Effector CD4-positive, alpha-beta T cell (primary cell): ENCODE data around the gene NCOA4.
"Not testable (repeated sequence)": the region's sequence is repeated elsewhere in the genome, so short reads cannot be mapped to it uniquely, and the experiment has no call there.

Experiments used
- DNase-seq: peaks from one replicate; pipeline ENCODE4 v3.0.0-alpha.2; 2020

Gene NCOA4

DNA sequence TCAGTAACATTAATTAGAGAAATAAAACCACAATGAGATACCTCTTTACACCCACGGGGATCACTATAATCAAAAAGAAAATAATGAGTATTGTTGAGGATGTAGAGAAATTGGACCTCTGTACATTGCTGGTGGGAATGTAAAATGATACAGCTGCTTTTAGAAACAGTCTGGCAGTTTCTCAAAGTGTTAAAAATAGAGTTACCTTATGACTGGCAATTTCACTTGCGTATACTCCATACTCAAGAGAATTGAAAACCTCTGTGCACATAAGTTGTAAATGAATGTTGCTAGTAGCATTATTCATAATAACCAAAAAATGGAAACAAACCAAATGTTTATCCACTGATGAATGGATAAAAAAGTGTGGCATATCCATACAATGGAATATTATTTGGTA lies 51.9 kb downstream of the NCOA4 start:
- DNase-seq = not testable (repeated sequence)

- DNase-seq = not testable (repeated sequence)
Measured at GRCh38 chr10:45974041-45974440, 56.4 kb downstream of the NCOA4 start.

GRCh38 chr10:45972813-45973169 lies 57.6 kb downstream of the NCOA4 start:
- not testable (repeated sequence) for DNase-seq

DNA sequence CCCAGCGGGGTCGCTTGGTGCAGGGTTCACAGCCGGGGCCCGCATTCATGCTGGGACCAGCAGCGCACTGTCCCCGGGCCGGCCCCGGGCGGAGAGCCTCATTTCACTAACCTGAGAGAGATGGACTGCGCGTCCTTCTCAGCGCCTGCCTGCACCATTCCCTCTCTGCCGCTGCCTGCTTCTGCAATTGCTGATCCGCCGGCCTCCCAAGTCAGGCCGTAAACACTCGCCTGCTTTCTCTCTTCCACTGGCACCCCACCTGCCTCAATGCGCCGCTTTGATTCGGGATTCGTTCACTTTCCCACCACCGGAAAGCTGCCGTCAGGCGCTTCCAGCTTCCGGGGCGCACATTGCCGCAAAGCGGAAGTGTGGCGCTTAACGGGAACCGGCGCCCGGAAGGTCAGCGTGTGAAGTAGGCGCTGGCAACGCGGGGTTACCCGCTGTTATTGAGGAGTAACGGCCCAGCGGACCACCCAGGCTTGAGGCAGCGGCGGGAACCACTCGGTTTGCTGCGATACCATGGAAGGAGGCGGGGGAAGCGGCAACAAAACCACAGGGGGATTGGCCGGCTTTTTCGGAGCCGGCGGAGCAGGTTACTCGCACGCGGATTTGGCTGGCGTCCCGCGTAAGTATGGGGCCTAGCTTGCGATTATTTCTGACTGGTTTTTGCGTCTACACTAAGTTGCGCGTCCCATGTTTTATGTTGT lies 58.2 kb downstream of the NCOA4 start, which contains the start of gene TIMM23:
Gene TIMM23 (plus strand): TSS at position 384 of the 707 bp plus-strand sequence. CDS start 136 bp downstream, at position 520.
- DNase-seq = peak; percentile 86

DNA sequence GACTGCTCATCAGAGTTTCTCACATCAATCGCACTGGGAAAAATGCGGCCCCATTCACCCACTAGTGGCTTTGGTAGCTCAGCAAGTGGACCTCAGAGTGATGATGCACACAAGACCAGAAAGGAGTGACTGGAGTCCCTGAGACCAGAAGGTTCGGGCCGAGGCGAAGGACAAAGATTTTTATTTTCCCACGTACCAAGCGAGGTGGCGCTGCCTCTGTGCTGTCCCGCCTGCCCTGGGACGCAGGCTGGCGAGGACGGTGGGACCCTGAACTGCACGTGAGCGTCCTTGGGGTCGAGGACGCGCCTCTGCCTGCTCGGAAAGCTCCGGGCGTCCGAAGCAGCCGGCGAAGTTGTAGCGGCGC lies 58.7 kb downstream of the NCOA4 start:
- not testable (repeated sequence) for DNase-seq

DNA sequence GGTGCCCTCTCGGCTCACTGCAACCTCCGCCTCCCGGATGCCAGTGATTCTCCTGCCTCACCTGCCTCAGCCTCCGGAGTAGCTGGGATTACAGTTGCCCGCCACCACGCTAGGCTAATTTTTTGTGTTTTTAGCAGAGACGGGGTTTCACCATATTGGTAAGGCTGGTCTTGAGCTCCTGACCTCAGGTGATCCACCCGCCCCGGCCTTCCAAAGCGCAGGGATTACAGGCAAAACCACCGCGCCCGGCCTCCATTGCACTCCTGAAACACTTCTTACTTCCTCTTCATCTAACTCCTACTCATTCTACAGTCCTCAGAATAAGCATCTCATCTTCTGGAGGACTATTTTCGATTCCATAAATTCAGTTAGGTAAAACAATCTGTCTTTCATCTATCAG lies 59.4 kb downstream of the NCOA4 start:
- DNase-seq = not testable (repeated sequence)

DNA sequence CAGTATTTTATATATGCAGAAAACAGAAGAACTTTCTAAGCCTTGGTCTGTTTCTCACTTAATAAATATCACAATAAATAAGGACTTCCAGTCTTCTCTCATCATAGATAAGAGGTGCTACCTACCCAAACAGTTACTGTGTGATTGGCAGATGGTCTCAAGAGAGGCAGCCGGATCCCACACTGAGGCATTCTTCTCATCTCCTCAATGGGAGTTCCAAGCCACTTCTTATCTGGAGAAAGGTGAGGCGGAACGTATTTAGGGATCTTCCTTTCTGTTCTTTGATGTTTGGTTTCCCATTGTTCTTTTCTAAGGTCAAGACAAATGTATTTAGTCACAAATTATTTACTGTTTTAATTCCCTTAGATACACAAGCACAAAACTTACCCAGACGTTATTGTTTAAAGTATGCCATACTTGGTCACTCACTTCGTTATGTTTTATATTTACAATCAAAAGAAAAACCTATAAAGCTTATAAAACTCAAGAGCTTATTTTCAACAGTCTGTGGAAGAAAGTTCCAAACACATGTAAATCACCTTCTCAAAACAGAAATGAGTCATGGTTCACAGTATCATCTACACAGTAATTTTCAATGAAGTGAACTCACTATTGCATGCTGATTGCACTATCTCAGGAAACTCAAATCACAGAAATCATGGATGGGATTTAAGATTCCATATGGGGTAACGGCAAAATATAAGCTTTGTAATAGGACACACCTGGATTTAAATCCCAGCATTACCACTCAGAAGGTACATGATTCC lies 67.6 kb downstream of the NCOA4 start:
- not testable (repeated sequence) for DNase-seq

DNA sequence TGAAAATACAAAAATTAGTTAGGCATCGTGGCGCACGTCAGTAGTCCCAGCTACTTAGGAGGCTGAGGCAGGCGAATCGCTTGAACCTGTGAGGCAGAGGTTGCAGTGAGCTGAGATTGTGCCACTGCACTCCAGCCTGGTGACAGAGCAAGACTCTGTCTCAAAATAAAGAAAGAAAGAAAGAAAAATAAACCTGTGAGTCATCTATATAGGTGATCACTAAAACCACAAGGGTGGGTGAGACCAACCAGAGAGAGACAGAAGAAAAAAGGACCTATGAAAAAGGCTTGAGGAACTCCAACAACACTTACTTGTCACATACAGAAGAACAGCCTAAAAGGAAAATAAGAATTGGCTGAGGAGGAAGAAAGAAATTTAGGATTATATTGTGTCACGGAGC lies 72.5 kb downstream of the NCOA4 start:
- not testable (repeated sequence) for DNase-seq

- not testable (repeated sequence) for DNase-seq
Measured at GRCh38 chr10:45956634-45957033, 73.8 kb downstream of the NCOA4 start.
